HEK293 (cell line): Measurements from ENCODE around the gene INTS7.

Experiments used
- GLI2 ChIP-seq: fragments of 450-650 bp; formaldehyde crosslinking; IDR thresholded peaks from 2 replicates; pipeline ENCODE4; 2017; ENCODE audit warnings: missing biosample characterization, missing genetic modification characterization, low read depth, borderline replicate concordance
- HOXA7 ChIP-seq: sonication (generic); formaldehyde crosslinking; IDR thresholded peaks from 2 replicates; pipeline ENCODE4 v1.8.1; 2022; ENCODE audit warnings: missing genetic modification reagents, borderline replicate concordance
- HOXC10 ChIP-seq: sonication (generic); formaldehyde crosslinking; IDR thresholded peaks from 2 replicates; pipeline ENCODE4 v1.8.1; 2023; ENCODE audit warnings: mild to moderate bottlenecking, missing genetic modification reagents
- KLF8 ChIP-seq: fragments of 450-650 bp; formaldehyde crosslinking; IDR thresholded peaks from 2 replicates; pipeline ENCODE4 v1.5.1; 2016; ENCODE audit warnings: missing biosample characterization, missing genetic modification characterization
- SCRT1 ChIP-seq: fragments of 450-650 bp; formaldehyde crosslinking; IDR thresholded peaks from 2 replicates; pipeline ENCODE4 v1.5.1; 2016; ENCODE audit warnings: missing biosample characterization, missing genetic modification characterization, borderline replicate concordance
- SCRT2 ChIP-seq: fragments of 450-650 bp; formaldehyde crosslinking; IDR thresholded peaks from 2 replicates; pipeline ENCODE4 v1.5.1; 2016; ENCODE audit warnings: missing biosample characterization, missing genetic modification characterization
- SETDB1 ChIP-seq: IDR thresholded peaks from one replicate; pipeline ENCODE4 v1.6.1; 2017; ENCODE audit warnings: mild to moderate bottlenecking, low read length, moderate library complexity, mixed read lengths; ENCODE audit not compliant: insufficient read length
- SP3 ChIP-seq: fragments of 450-650 bp; formaldehyde crosslinking; IDR thresholded peaks from 2 replicates; pipeline ENCODE4 v1.5.1; 2016; ENCODE audit warnings: missing biosample characterization, missing genetic modification characterization
- TRIM28 ChIP-seq: IDR thresholded peaks from 2 replicates; pipeline ENCODE4 v1.6.1; 2011; ENCODE audit warnings: low read length, control low read depth, borderline replicate concordance
- ZBTB11 ChIP-seq: fragments of 450-650 bp; formaldehyde crosslinking; conservative IDR thresholded peaks from 2 replicates; pipeline ENCODE4 v1.5.1; 2016; ENCODE audit warnings: low read depth, missing biosample characterization, missing genetic modification characterization
- ZFHX2 ChIP-seq: fragments of 450-650 bp; formaldehyde crosslinking; conservative IDR thresholded peaks from 2 replicates; pipeline ENCODE4 v1.5.1; 2016; ENCODE audit warnings: missing biosample characterization, missing genetic modification characterization
- ZNF114 ChIP-seq: fragments of 450-650 bp; formaldehyde crosslinking; IDR thresholded peaks from 2 replicates; pipeline ENCODE4 v1.5.0; 2017; ENCODE audit warnings: missing biosample characterization, missing genetic modification characterization
- ZNF121 ChIP-seq: fragments of 450-650 bp; formaldehyde crosslinking; IDR thresholded peaks from 2 replicates; pipeline ENCODE4 v1.5.1; 2016; ENCODE audit warnings: missing biosample characterization, missing genetic modification characterization
- ZNF146 ChIP-seq: fragments of 450-650 bp; formaldehyde crosslinking; IDR thresholded peaks from 2 replicates; pipeline ENCODE4 v1.5.1; 2016; ENCODE audit warnings: missing biosample characterization, missing genetic modification characterization
- ZNF174 ChIP-seq: fragments of 450-650 bp; formaldehyde crosslinking; IDR thresholded peaks from 2 replicates; pipeline ENCODE4 v1.5.0; 2017; ENCODE audit warnings: missing biosample characterization, mild to moderate bottlenecking, missing genetic modification characterization
- ZNF175 ChIP-seq: fragments of 450-650 bp; formaldehyde crosslinking; IDR thresholded peaks from 2 replicates; pipeline ENCODE4 v1.5.1; 2016; ENCODE audit warnings: missing biosample characterization, missing genetic modification characterization
- ZNF184 ChIP-seq: fragments of 450-650 bp; IDR thresholded peaks from 2 replicates; pipeline ENCODE4 v1.5.1; 2018; ENCODE audit warnings: missing biosample characterization, mild to moderate bottlenecking, missing genetic modification characterization
- ZNF2 ChIP-seq: fragments of 450-650 bp; formaldehyde crosslinking; IDR thresholded peaks from 2 replicates; pipeline ENCODE4 v1.5.1; 2016; ENCODE audit warnings: missing biosample characterization, missing genetic modification characterization
- ZNF23 ChIP-seq: fragments of 450-650 bp; formaldehyde crosslinking; IDR thresholded peaks from 2 replicates; pipeline ENCODE4 v1.5.1; 2016; ENCODE audit warnings: missing biosample characterization, missing genetic modification characterization, borderline replicate concordance
- ZNF239 ChIP-seq: fragments of 450-650 bp; formaldehyde crosslinking; IDR thresholded peaks from 2 replicates; pipeline ENCODE4 v1.5.1; 2016; ENCODE audit warnings: missing biosample characterization, missing genetic modification characterization
- ZNF26 ChIP-seq: fragments of 450-650 bp; formaldehyde crosslinking; IDR thresholded peaks from 2 replicates; pipeline ENCODE4 v1.5.1; 2016; ENCODE audit warnings: missing biosample characterization, missing genetic modification characterization
- ZNF302 ChIP-seq: fragments of 450-650 bp; formaldehyde crosslinking; IDR thresholded peaks from 2 replicates; pipeline ENCODE4 v1.5.1; 2016; ENCODE audit warnings: missing biosample characterization, missing genetic modification characterization, low read depth
- ZNF324 ChIP-seq: fragments of 450-650 bp; formaldehyde crosslinking; IDR thresholded peaks from 2 replicates; pipeline ENCODE4 v1.5.1; 2016; ENCODE audit warnings: missing biosample characterization, missing genetic modification characterization
- ZNF423 ChIP-seq: fragments of 450-650 bp; formaldehyde crosslinking; IDR thresholded peaks from 2 replicates; pipeline ENCODE4 v1.5.1; 2016; ENCODE audit warnings: missing biosample characterization, missing genetic modification characterization
- ZNF433 ChIP-seq: fragments of 450-650 bp; formaldehyde crosslinking; IDR thresholded peaks from 2 replicates; pipeline ENCODE4 v1.5.1; 2016; ENCODE audit warnings: missing biosample characterization, missing genetic modification characterization, low read depth
- ZNF510 ChIP-seq: fragments of 450-650 bp; formaldehyde crosslinking; IDR thresholded peaks from 2 replicates; pipeline ENCODE4 v1.5.1; 2018; ENCODE audit warnings: mild to moderate bottlenecking, missing genetic modification characterization, missing biosample characterization; ENCODE audit not compliant: insufficient replicate concordance
- ZNF558 ChIP-seq: fragments of 450-650 bp; formaldehyde crosslinking; IDR thresholded peaks from 2 replicates; pipeline ENCODE4 v1.5.1; 2016; ENCODE audit warnings: missing biosample characterization, missing genetic modification characterization
- ZNF670 ChIP-seq: fragments of 450-650 bp; formaldehyde crosslinking; IDR thresholded peaks from 2 replicates; pipeline ENCODE4 v1.5.1; 2016; ENCODE audit warnings: missing biosample characterization, missing genetic modification characterization, low read depth
- ZNF76 ChIP-seq: fragments of 450-650 bp; formaldehyde crosslinking; IDR thresholded peaks from 2 replicates; pipeline ENCODE4; 2016; ENCODE audit warnings: low read depth, missing biosample characterization, missing genetic modification characterization, borderline replicate concordance
- ZNF768 ChIP-seq: fragments of 450-650 bp; formaldehyde crosslinking; IDR thresholded peaks from 2 replicates; pipeline ENCODE4 v1.5.1; 2018; ENCODE audit warnings: missing biosample characterization, mild to moderate bottlenecking, missing genetic modification characterization
- TF ChIP-seq, protein P1 (sequence below): sonication (generic); formaldehyde crosslinking; IDR thresholded peaks from 2 replicates; pipeline ENCODE4 v1.8.1; 2022; ENCODE audit warnings: mild to moderate bottlenecking, moderate library complexity, missing genetic modification reagents
- TF ChIP-seq, protein P2 (sequence below): fragments of 450-650 bp; formaldehyde crosslinking; IDR thresholded peaks from 2 replicates; pipeline ENCODE4 v1.5.1; 2016; ENCODE audit warnings: missing biosample characterization, missing genetic modification characterization
- TF ChIP-seq, protein P3 (sequence below): fragments of 450-650 bp; formaldehyde crosslinking; IDR thresholded peaks from 2 replicates; pipeline ENCODE4 v1.5.1; 2016; ENCODE audit warnings: missing biosample characterization, missing genetic modification characterization

The INTS7 gene

DNA sequence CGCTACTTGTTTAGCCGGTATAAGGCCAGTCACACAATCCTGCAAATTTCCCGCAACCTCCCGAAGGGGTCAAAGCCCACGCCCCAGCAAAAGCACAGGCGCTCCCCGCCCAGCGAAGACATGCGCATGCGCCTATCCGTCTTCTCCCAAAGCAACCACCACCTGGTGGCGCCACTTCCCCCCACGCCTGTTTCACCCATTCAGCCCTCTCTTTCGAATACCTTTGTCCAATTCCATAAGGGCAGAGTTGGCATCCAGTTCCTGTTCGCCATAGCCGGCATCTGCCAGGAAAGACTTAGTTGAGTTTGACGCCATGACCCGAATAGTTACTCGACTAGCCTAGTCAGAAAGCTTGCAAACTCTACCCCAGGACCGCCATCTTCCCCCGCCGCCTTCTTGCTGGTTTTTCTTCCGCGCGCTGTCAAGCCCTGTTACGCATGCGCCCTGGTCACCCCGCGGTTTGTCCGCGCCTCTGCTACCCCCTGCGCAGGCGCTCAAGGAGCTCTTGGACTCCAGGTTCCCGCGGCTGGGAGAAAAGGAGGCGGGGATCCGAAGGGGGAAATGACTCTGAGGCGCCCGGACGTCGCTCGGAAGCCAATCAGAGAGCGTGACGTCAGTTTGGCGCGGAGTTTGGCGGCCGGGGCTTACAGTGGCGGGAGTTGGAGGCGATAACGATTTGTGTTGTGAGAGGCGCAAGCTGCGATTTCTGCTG lies at the start of gene INTS7, which contains the start of gene DTL (continued):
- no peak for TF ChIP-seq ZNF23
- no peak for TF ChIP-seq ZNF558 (tag by site-specific recombination)
- TF ChIP-seq ZNF510 (tag by site-specific recombination) = no peak
- TF ChIP-seq ZFHX2 (tag by site-specific recombination) = peak; percentile 90
- TF ChIP-seq ZNF121 = no peak
- no peak for TF ChIP-seq ZNF670 (tag by site-specific recombination)
- TF ChIP-seq, protein P1, sequence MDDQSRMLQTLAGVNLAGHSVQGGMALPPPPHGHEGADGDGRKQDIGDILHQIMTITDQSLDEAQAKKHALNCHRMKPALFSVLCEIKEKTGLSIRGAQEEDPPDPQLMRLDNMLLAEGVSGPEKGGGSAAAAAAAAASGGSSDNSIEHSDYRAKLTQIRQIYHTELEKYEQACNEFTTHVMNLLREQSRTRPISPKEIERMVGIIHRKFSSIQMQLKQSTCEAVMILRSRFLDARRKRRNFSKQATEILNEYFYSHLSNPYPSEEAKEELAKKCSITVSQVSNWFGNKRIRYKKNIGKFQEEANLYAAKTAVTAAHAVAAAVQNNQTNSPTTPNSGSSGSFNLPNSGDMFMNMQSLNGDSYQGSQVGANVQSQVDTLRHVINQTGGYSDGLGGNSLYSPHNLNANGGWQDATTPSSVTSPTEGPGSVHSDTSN = peak; percentile 6; the same call in 1 of the 2 replicates
- TF ChIP-seq ZNF423 (tag by site-specific recombination) = no peak
- peak; percentile 81 for TF ChIP-seq KLF8 (tag by site-specific recombination)
- TF ChIP-seq HOXC10 = peak; percentile 13; the same call in 1 of the 2 replicates
- no peak for TF ChIP-seq ZNF146 (tag by site-specific recombination)
- no peak for TF ChIP-seq GLI2 (tag by site-specific recombination)
- TF ChIP-seq SP3 = peak; percentile 70
- peak; percentile 70; the same call in 1 of the 2 replicates for TF ChIP-seq SCRT2 (tag by site-specific recombination)
- TF ChIP-seq ZNF175 (tag by site-specific recombination) = no peak
- no peak for TF ChIP-seq SCRT1 (tag by site-specific recombination)
- no peak for TF ChIP-seq ZNF302 (tag by site-specific recombination)
- no peak for TF ChIP-seq ZNF26
- peak; percentile 27; the same call in 1 of the 2 replicates for TF ChIP-seq ZNF76 (tag by site-specific recombination)
- peak; percentile 94 for TF ChIP-seq ZNF2 (tag by site-specific recombination)
- no peak for TF ChIP-seq ZNF239 (tag by site-specific recombination)
- TF ChIP-seq, protein P2, sequence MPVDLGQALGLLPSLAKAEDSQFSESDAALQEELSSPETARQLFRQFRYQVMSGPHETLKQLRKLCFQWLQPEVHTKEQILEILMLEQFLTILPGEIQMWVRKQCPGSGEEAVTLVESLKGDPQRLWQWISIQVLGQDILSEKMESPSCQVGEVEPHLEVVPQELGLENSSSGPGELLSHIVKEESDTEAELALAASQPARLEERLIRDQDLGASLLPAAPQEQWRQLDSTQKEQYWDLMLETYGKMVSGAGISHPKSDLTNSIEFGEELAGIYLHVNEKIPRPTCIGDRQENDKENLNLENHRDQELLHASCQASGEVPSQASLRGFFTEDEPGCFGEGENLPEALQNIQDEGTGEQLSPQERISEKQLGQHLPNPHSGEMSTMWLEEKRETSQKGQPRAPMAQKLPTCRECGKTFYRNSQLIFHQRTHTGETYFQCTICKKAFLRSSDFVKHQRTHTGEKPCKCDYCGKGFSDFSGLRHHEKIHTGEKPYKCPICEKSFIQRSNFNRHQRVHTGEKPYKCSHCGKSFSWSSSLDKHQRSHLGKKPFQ (tag by site-specific recombination) = no peak
- peak; percentile 87; the same call in 1 of the 2 replicates for TF ChIP-seq ZNF324 (tag by site-specific recombination)
- no peak for TF ChIP-seq ZNF184 (tag by site-specific recombination)
- TF ChIP-seq ZNF114 (tag by site-specific recombination) = no peak
- TF ChIP-seq ZNF433 (tag by site-specific recombination) = no peak
- no peak for TF ChIP-seq TRIM28
- no peak for TF ChIP-seq SETDB1
- TF ChIP-seq HOXA7 (CRISPR knock-in tag) = peak; percentile 56; the same call in 1 of the 2 replicates
- TF ChIP-seq ZNF174 (tag by site-specific recombination) = no peak
- no peak for TF ChIP-seq ZNF768 (tag by site-specific recombination)
- TF ChIP-seq, protein P3, sequence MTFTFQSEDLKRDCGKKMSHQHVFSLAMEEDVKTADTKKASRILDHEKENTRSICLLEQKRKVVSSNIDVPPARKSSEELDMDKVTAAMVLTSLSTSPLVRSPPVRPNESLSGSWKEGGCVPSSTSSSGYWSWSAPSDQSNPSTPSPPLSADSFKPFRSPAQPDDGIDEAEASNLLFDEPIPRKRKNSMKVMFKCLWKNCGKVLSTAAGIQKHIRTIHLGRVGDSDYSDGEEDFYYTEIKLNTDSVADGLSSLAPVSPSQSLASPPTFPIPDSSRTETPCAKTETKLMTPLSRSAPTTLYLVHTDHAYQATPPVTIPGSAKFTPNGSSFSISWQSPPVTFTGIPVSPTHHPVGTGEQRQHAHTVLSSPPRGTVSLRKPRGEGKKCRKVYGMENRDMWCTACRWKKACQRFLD (tag by site-specific recombination) = no peak
- TF ChIP-seq ZBTB11 (tag by site-specific recombination) = no peak
